HFFc6 (cell line): ENCODE data around the gene QKI. TPM values are rescaled to one million over a fixed set of nuclear protein-coding genes. Genes with fewer than 3 reads are reported as not detected.

Source experiments
- DNase-seq: peaks from one replicate; pipeline ENCODE4 v3.0.0-alpha.2; 2018
- H3K27ac Mint-ChIP-seq: 2 replicates; pipeline ENCODE4 v1.8.0; 2020; ENCODE audit warnings: mild to moderate bottlenecking, mixed read lengths
- H3K27me3 Mint-ChIP-seq: 2 replicates; pipeline ENCODE4 v1.8.0; 2021; ENCODE audit warnings: mild to moderate bottlenecking, moderate library complexity, mixed read lengths; ENCODE audit not compliant: insufficient read depth
- H3K36me3 Mint-ChIP-seq: 2 replicates; pipeline ENCODE4 v1.8.0; 2021; ENCODE audit warnings: low read depth, mixed read lengths
- H3K4me1 Mint-ChIP-seq: 2 replicates; pipeline ENCODE4 v1.8.0; 2020; ENCODE audit warnings: low read depth, mixed read lengths
- H3K4me3 Mint-ChIP-seq: 2 replicates; pipeline ENCODE4 v1.8.0; 2020; ENCODE audit warnings: mild to moderate bottlenecking, moderate library complexity, mixed read lengths
- H3K9me3 Mint-ChIP-seq: 2 replicates; pipeline ENCODE4 v1.8.0; 2020; ENCODE audit warnings: mild to moderate bottlenecking, mixed read lengths
- CTCF ChIP-seq: fragments of 200-600 bp; sonication (generic); IDR thresholded peaks from 2 replicates; pipeline ENCODE4 v1.5.0; 2021; ENCODE audit warnings: antibody characterized with exemption, mild to moderate bottlenecking
- total RNA-seq, 6 experiments: library from RNA; stranded (reverse); fragmentation: NEBNext Ultra II Directional; extraction: Animal tissue kit (Norgen Biotek cat#: 25700); gene quantifications; 2 replicates in 1 of 6; 3 replicates in 5 of 6; pipeline ENCODE4 v1.2.3, GENCODE V29; 2021

Gene QKI
- total RNA-seq, 6 experiments from 2014 or later = 71.3 to 90.5 (median 85.1) TPM

- Mint-ChIP-seq H3K9me3 (no peaks in the 10 kb centered on the region), H3K4me1 (no peaks in the 10 kb centered on the region), H3K27ac (no peak overlapping the region), H3K36me3 (no peaks in the 10 kb centered on the region), H3K27me3 (peaks cover 12% of the 10 kb centered on the region), H3K4me3 (no peak overlapping the region)
- DNase-seq = no peak
- TF ChIP-seq CTCF = no peak
Observed at GRCh38 chr6:163605385-163606097, 191.0 kb downstream of the QKI start.

DNA sequence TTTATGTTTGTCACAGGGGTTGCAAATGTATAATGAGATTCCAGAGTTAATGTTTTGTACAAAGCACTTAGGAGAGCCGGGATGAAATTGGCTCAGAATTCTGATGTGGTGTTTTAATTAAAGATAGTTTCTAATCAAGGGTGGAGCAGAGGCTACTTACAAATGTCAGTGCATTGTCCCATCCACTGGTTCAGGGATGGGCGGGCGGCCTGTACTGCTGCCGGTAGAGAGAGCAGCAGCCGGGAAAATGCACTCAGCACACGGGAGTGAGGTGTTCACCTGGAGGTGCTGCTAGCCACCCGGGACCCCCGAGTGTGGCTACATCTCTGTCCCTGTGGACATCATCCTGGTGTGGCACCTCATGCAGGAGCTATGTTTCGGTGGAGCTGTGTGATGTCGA, 193.3 kb downstream of the QKI start:
- Mint-ChIP-seq H3K4me1 (no peaks in the 10 kb centered on the region), H3K9me3 (no peaks in the 10 kb centered on the region), H3K36me3 (no peaks in the 10 kb centered on the region), H3K27ac (no peak overlapping the region), H3K4me3 (no peak overlapping the region), H3K27me3 (peaks cover 10% of the 10 kb centered on the region)
- TF ChIP-seq CTCF = no peak
- DNase-seq = no peak

- TF ChIP-seq CTCF = no peak
- Mint-ChIP-seq H3K36me3 (no peaks in the 10 kb centered on the region), H3K9me3 (no peaks in the 10 kb centered on the region), H3K27me3 (peaks cover 10% of the 10 kb centered on the region), H3K27ac (no peak overlapping the region), H3K4me1 (no peaks in the 10 kb centered on the region), H3K4me3 (no peak overlapping the region)
- no peak for DNase-seq
Observed at GRCh38 chr6:163608204-163608644, 193.7 kb downstream of the QKI start.

DNA sequence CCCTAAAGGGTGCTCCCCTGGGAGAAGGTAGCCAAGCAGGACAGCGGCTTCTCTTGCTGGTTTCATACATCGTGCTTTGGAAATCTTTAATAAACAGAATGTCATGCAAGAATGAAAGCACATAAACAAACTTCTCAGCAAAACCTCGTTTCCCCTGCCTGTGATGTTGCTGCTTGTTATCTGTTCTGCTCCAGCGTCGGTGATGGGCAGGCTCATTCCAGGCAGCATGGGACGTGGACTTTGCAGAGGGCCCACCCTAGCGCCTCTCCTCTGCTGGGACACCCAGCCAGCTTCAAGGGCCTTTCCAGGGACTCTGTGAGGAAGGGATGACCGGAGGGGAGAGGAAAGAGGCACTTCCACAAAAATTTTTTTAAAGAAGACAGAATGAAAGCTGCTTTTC, 197.7 kb downstream of the QKI start:
- H3K9me3 Mint-ChIP-seq = no peaks in the 10 kb centered on the region
- H3K27ac Mint-ChIP-seq = no peak overlapping the region
- no peak overlapping the region for H3K4me3 Mint-ChIP-seq
- no peaks in the 10 kb centered on the region for H3K36me3 Mint-ChIP-seq
- TF ChIP-seq CTCF = no peak
- no peaks in the 10 kb centered on the region for H3K4me1 Mint-ChIP-seq
- H3K27me3 Mint-ChIP-seq = peaks cover 1% of the 10 kb centered on the region
- no peak for DNase-seq

- no peak for TF ChIP-seq CTCF
- DNase-seq = no peak
- Mint-ChIP-seq H3K27me3 (peaks cover 5% of the 10 kb centered on the region), H3K36me3 (no peaks in the 10 kb centered on the region), H3K4me1 (no peaks in the 10 kb centered on the region), H3K27ac (no peak overlapping the region), H3K4me3 (no peak overlapping the region), H3K9me3 (no peaks in the 10 kb centered on the region)
Observed at GRCh38 chr6:163613025-163613424, 198.5 kb downstream of the QKI start.
